PFSK-1 (cell line): Measurements from ENCODE around the gene ACSL3.

Experiments
- POLR2AphosphoS5 ChIP-seq: IDR thresholded peaks from 2 replicates; pipeline ENCODE4 v1.6.1; 2012; ENCODE audit warnings: low read depth, mild to moderate bottlenecking, control low read depth, low read length, moderate library complexity
- REST ChIP-seq, 2 experiments: IDR thresholded peaks; 2 replicates each; pipeline versions ENCODE4 v1.6.1 to v1.8.0; 2011 to 2012; ENCODE audit warnings: low read depth in 2 of 2, low read length in 2 of 2, control low read depth in 1 of 2, inconsistent platforms in 1 of 2, mild to moderate bottlenecking in 1 of 2, moderate library complexity in 1 of 2; ENCODE audit not compliant: insufficient read depth in 1 of 2
- TAF1 ChIP-seq: IDR thresholded peaks from 2 replicates; pipeline ENCODE4 v1.6.1; 2012; ENCODE audit warnings: low read length, control low read depth, borderline replicate concordance; ENCODE audit not compliant: insufficient read depth

- TF ChIP-seq POLR2AphosphoS5, result no peak
- TF ChIP-seq TAF1, result no peak
- no peak for TF ChIP-seq REST (IDR thresholded peaks at IDR 0.05; ENCODE audit: insufficient read depth in 1 of 2, low read depth in 2 of 2, low read length in 2 of 2)
Observed at GRCh38 chr2:222959358-222959757, 98.5 kb downstream of the ACSL3 start.
